A673 (cell line): ENCODE data around the gene ZNF358. TPM values are rescaled to one million over a fixed set of nuclear protein-coding genes. Genes with fewer than 3 reads are reported as not detected.

Experiments
- BruUV-seq: library from RNA; stranded (reverse); fragments of 400-500 nt; replicated peaks from 2 replicates; lab custom pipeline; 2021; lab: Mats Ljungman, UMichigan
- CTCF ChIA-PET: fragments of 300-600 bp; sonication (Branson Sonifier 250); formaldehyde crosslinking; loops from one replicate; lab custom pipeline; 2022; ENCODE audit warnings: antibody characterized with exemption; lab: Charles Lee
- POLR2A ChIA-PET: fragments of 300-600 bp; sonication (Branson Sonifier 250); formaldehyde crosslinking; loops from one replicate; lab custom pipeline; 2022; ENCODE audit warnings: antibody characterized with exemption; ENCODE audit not compliant: low non-redundant PET; lab: Charles Lee
- DNase-seq: peaks from one replicate; pipeline ENCODE4 v3.0.0-alpha.2; 2015; ENCODE audit warnings: low spot score
- H3K27ac ChIP-seq: fragments of 200-600 bp; sonication (generic); 2 replicates; pipeline ENCODE4 v1.5.1; 2016; ENCODE audit warnings: mixed run types, low read depth, mild to moderate bottlenecking, mixed read lengths, antibody characterized with exemption, low read length; ENCODE audit not compliant: poor library complexity, severe bottlenecking
- H3K27me3 ChIP-seq: fragments of 200-600 bp; sonication (generic); replicated peaks from 2 replicates; pipeline ENCODE4 v1.6.1; 2017; ENCODE audit warnings: mixed run types, low read depth, mild to moderate bottlenecking, mixed read lengths, antibody characterized with exemption, low read length; ENCODE audit not compliant: insufficient read depth, poor library complexity
- H3K36me3 ChIP-seq: fragments of 200-600 bp; sonication (generic); 2 replicates; pipeline ENCODE4 v1.6.1; 2016; ENCODE audit warnings: mixed run types, mild to moderate bottlenecking, mixed read lengths, antibody characterized with exemption, low read length; ENCODE audit not compliant: insufficient read depth, poor library complexity, severe bottlenecking
- H3K4me1 ChIP-seq: fragments of 200-600 bp; sonication (generic); 2 replicates; pipeline ENCODE4 v1.6.1; 2017; ENCODE audit warnings: mixed run types, mild to moderate bottlenecking, mixed read lengths, antibody characterized with exemption, low read length; ENCODE audit not compliant: insufficient read depth, poor library complexity, severe bottlenecking
- H3K4me3 ChIP-seq: fragments of 200-600 bp; sonication (generic); 2 replicates; pipeline ENCODE4 v1.5.1; 2016; ENCODE audit warnings: low read depth, mixed run types, mild to moderate bottlenecking, mixed read lengths, low read length; ENCODE audit not compliant: poor library complexity, severe bottlenecking
- H3K9me3 ChIP-seq: fragments of 200-600 bp; sonication (generic); 2 replicates; pipeline ENCODE4 v1.6.1; 2016; ENCODE audit warnings: mixed run types, low read depth, mild to moderate bottlenecking, mixed read lengths, antibody characterized with exemption, low read length; ENCODE audit not compliant: poor library complexity, severe bottlenecking
- EZH2 ChIP-seq: fragments of 200-600 bp; sonication (generic); IDR thresholded peaks from 2 replicates; pipeline ENCODE4 v1.6.1; 2017; ENCODE audit warnings: borderline replicate concordance, low read depth, mild to moderate bottlenecking, mixed read lengths, antibody characterized with exemption, low read length; ENCODE audit not compliant: poor library complexity, severe bottlenecking
- intact Hi-C: fragments of 100-400 bp; cut with micrococcal nuclease; formaldehyde crosslinking; loops from one replicate; pipeline ENCODE4 v1.10.0; 2022; ENCODE audit not compliant: unreplicated experiment
- total RNA-seq: library from RNA; stranded (reverse); gene quantifications from 2 replicates; pipeline ENCODE4 v1.2.3, GENCODE V29; 2021
- TF ChIP-seq, protein P1 (sequence below): fragments of 300-800, 200-600 bp; sonication (generic); conservative IDR thresholded peaks from 2 replicates; pipeline ENCODE4 v1.5.1; 2017; ENCODE audit warnings: low read depth, mild to moderate bottlenecking, antibody characterized with exemption, low read length, moderate library complexity, mixed read lengths

The ZNF358 gene
- total RNA-seq, 1 experiment from 2014 or later = 44.1 TPM

DNA sequence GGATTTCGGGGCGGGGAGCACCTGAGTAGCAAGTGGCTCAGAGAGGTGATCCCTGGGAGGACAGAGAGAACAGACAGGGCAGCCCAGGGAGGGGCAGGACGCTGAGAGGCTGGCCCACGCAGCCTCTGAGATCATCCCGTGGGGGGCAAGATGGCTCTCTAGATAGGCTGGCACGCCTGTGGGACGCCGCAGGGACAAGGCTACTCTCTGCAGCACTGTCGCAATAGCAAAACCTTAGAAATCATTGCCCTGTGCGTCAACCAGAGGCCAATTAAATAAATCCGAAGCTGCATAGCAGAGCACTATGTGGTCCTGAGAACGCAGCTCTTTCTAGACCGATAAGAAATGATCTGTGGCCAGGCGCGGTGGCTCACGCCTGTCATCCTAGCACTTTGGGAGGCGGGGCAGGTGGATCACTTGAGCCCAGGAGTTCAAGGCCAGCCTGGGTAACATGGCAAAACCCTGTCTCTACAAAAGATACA lies 32.1 kb upstream of the ZNF358 start:
- BruUV-seq = no TSS peak
- ChIA-PET CTCF (no interaction called here), POLR2A (interaction anchor here (0.6 kb wide), 1 partner anchor 16 kb away, joined by 11 read pairs; no protein-coding TSS in a partner anchor)
- no peak for TF ChIP-seq EZH2
- no peak overlapping the region for H3K4me3 ChIP-seq
- DNase-seq = peak; percentile 34
- no peaks in the 10 kb centered on the region for H3K4me1 ChIP-seq
- H3K9me3 ChIP-seq = no peaks in the 10 kb centered on the region
- intact Hi-C loops = no loop called here
- no peaks in the 10 kb centered on the region for H3K36me3 ChIP-seq
- no peaks in the 10 kb centered on the region for H3K27me3 ChIP-seq
- H3K27ac ChIP-seq = no peak overlapping the region

DNA sequence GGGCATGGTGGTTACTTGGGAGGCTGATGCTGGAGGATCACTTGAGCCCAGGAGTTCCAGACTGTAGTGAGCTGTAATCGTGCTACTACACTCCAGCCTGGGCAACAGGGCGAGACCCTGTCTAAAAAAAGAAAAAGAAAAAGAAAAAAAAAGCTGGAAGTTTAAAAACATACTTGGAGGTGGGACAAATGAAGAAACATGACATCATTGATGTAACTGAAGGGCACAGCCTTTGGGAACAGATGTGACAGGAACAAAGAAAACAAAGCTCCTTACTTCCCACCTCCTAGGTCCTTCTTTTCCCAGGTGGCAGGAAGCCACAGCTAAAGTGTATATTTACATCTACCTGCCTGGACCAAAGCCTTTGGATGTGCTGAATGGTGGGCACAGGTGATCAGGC lies 29.0 kb upstream of the ZNF358 start:
- CTCF ChIA-PET = no interaction called here
- DNase-seq = no peak
- BruUV-seq = no TSS peak
- Histone ChIP-seq H3K9me3 (no peaks in the 10 kb centered on the region), H3K27ac (no peak overlapping the region), H3K27me3 (no peaks in the 10 kb centered on the region), H3K36me3 (no peaks in the 10 kb centered on the region), H3K4me3 (no peak overlapping the region), H3K4me1 (no peaks in the 10 kb centered on the region)
- TF ChIP-seq, protein P1, sequence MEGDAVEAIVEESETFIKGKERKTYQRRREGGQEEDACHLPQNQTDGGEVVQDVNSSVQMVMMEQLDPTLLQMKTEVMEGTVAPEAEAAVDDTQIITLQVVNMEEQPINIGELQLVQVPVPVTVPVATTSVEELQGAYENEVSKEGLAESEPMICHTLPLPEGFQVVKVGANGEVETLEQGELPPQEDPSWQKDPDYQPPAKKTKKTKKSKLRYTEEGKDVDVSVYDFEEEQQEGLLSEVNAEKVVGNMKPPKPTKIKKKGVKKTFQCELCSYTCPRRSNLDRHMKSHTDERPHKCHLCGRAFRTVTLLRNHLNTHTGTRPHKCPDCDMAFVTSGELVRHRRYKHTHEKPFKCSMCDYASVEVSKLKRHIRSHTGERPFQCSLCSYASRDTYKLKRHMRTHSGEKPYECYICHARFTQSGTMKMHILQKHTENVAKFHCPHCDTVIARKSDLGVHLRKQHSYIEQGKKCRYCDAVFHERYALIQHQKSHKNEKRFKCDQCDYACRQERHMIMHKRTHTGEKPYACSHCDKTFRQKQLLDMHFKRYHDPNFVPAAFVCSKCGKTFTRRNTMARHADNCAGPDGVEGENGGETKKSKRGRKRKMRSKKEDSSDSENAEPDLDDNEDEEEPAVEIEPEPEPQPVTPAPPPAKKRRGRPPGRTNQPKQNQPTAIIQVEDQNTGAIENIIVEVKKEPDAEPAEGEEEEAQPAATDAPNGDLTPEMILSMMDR = no peak
- TF ChIP-seq EZH2 = no peak
- intact Hi-C loops = no loop called here
- POLR2A ChIA-PET = no interaction called here

DNA sequence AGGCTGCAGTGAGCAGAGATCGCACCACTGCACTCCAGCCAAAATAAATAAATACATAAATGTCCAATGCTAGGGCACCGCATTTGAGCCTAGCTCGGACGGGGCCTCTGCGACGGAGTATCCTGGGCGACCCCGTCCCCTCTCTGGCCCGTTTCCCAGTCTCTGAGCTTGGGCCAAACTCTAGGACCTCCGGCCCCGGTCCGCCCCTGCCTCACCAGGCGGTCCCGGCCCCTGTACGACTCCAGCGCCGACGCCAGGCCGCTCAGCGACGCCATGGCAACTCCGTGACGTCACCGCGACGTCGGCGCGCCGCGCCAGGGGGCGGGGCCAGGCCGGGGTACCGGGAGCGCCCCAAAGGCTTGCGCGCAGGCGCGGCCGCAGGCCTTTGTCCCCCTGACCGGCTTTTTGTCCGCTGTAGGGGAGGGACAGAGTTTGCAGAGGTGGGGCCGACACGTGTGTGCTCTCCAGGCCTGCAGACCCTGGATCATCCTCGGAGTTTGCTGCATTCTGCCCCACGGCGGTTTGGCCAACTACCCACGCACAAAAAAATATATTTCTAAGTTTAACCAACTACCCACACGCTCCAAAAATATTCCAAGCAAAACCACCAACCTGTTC lies 27.1 kb upstream of the ZNF358 start, which contains the start of gene PEX11G:
PEX11G (minus strand) TSS at position 300 of the 618 bp plus-strand sequence; CDS start at position 275, 25 bp downstream.
- Histone ChIP-seq H3K9me3 (no peaks in the 10 kb centered on the region), H3K4me1 (no peaks in the 10 kb centered on the region), H3K27me3 (no peaks in the 10 kb centered on the region), H3K4me3 (peak within 1 kb of the TSS; percentile 55), H3K27ac (peak within 1 kb of the TSS; percentile 83), H3K36me3 (no peaks in the 10 kb centered on the region)
- no TSS peak for BruUV-seq
- POLR2A ChIA-PET = no interaction called here
- intact Hi-C loops = no loop called here
- TF ChIP-seq, protein P1 = no peak
- no peak for TF ChIP-seq EZH2
- peak; percentile 90 for DNase-seq
- CTCF ChIA-PET = no interaction called here
